ENCODE data around the gene TMC8.
A peak's percentile ranks its signal among the peaks of the same experiment; 100 is the strongest.
"Not testable (repeated sequence)": the region's sequence is repeated elsewhere in the genome, so short reads cannot be mapped to it uniquely, and the experiment has no call there.

Gene TMC8

GRCh38 chr17:78138204-78139060 is 7.9 kb downstream of the TMC8 start:
- DNase-seq, result no peak

- not testable (repeated sequence) for DNase-seq
Measured at GRCh38 chr17:78139861-78140168, 9.2 kb downstream of the TMC8 start.

- peak; percentile 96 for DNase-seq
Measured at GRCh38 chr17:78140169-78141051, 9.8 kb downstream of the TMC8 start.

GRCh38 chr17:78141437-78142118 is 11.0 kb downstream of the TMC8 start:
- no peak for DNase-seq

GRCh38 chr17:78142119-78142861 is 11.7 kb downstream of the TMC8 start:
- DNase-seq, result no peak

- no peak for DNase-seq
Measured at GRCh38 chr17:78143214-78144146, 12.9 kb downstream of the TMC8 start.

GRCh38 chr17:78144147-78144719 is 13.7 kb downstream of the TMC8 start:
- no peak for DNase-seq

GRCh38 chr17:78144736-78145641 is 14.4 kb downstream of the TMC8 start:
- DNase-seq, result no peak

GRCh38 chr17:78146471-78146869 is 15.9 kb downstream of the TMC8 start:
- DNase-seq, result no peak

GRCh38 chr17:78146881-78147280 is 16.3 kb downstream of the TMC8 start:
- no peak for DNase-seq

GRCh38 chr17:78147315-78147998 is 16.9 kb downstream of the TMC8 start:
- DNase-seq, result no peak

- no peak for DNase-seq
Measured at GRCh38 chr17:78148286-78149016, 17.9 kb downstream of the TMC8 start.

GRCh38 chr17:78151514-78152008 is 21.0 kb downstream of the TMC8 start:
- no peak for DNase-seq

GRCh38 chr17:78154903-78155811 is 24.6 kb downstream of the TMC8 start:
- no peak for DNase-seq

GRCh38 chr17:78159575-78160158 is 29.1 kb downstream of the TMC8 start:
- no peak for DNase-seq

GRCh38 chr17:78163881-78164747 is 33.5 kb downstream of the TMC8 start:
- no peak for DNase-seq
